MM.1S (cell line): ENCODE data around the gene MRPL28.

Experiments used
- DNase-seq: peaks from one replicate; pipeline ENCODE4 v3.0.0-alpha.2; 2015
- H2AFZ ChIP-seq: fragments of 300-600 bp; sonication (generic); 2 replicates; pipeline ENCODE4 v1.6.0; 2016; ENCODE audit warnings: antibody characterized with exemption, low read length
- H3F3A ChIP-seq: fragments of 300-600 bp; sonication (generic); 2 replicates; pipeline ENCODE4 v1.6.1; 2016; ENCODE audit warnings: mild to moderate bottlenecking, antibody characterized with exemption, low read length, moderate library complexity, mixed read lengths; ENCODE audit not compliant: insufficient read depth
- H3K27ac ChIP-seq: fragments of 300-600 bp; sonication (generic); 2 replicates; pipeline ENCODE4 v1.5.1; 2016; ENCODE audit warnings: mild to moderate bottlenecking, low read length
- H3K27me3 ChIP-seq: fragments of 300-600 bp; sonication (generic); replicated peaks from 2 replicates; pipeline ENCODE4 v1.6.0; 2016; ENCODE audit warnings: low read length; ENCODE audit not compliant: insufficient read depth
- H3K36me3 ChIP-seq: fragments of 300-600 bp; sonication (generic); replicated peaks from 2 replicates; pipeline ENCODE4 v1.6.1; 2016; ENCODE audit warnings: mild to moderate bottlenecking, low read length, mixed read lengths; ENCODE audit not compliant: insufficient read depth
- H3K4me1 ChIP-seq: fragments of 300-600 bp; sonication (generic); 2 replicates; pipeline ENCODE4 v1.6.1; 2016; ENCODE audit warnings: low read length, mixed read lengths
- H3K4me2 ChIP-seq: fragments of 300-600 bp; sonication (generic); 2 replicates; pipeline ENCODE4 v1.6.0; 2016; ENCODE audit warnings: low read depth, low read length
- H3K4me3 ChIP-seq: fragments of 300-600 bp; sonication (generic); 2 replicates; pipeline ENCODE4 v1.5.1; 2016; ENCODE audit warnings: low read length, mixed read lengths
- H3K79me2 ChIP-seq: fragments of 300-600 bp; sonication (generic); 2 replicates; pipeline ENCODE4 v1.6.1; 2016; ENCODE audit warnings: mixed run types, low read length, mixed read lengths
- H3K9ac ChIP-seq: fragments of 300-600 bp; sonication (generic); 2 replicates; pipeline ENCODE4 v1.6.1; 2016; ENCODE audit warnings: low read length, mixed read lengths
- H3K9me2 ChIP-seq: fragments of 300-600 bp; sonication (generic); replicated peaks from 2 replicates; pipeline ENCODE4 v1.6.1; 2016; ENCODE audit warnings: mild to moderate bottlenecking, low read length, mixed read lengths; ENCODE audit not compliant: insufficient read depth
- H3K9me3 ChIP-seq: fragments of 300-600 bp; sonication (generic); replicated peaks from 2 replicates; pipeline ENCODE4 v1.6.1; 2016; ENCODE audit warnings: mild to moderate bottlenecking, low read length, mixed read lengths; ENCODE audit not compliant: insufficient read depth
- H4K20me1 ChIP-seq: fragments of 300-600 bp; sonication (generic); 2 replicates; pipeline ENCODE4 v1.6.1; 2016; ENCODE audit warnings: mild to moderate bottlenecking, low read length, moderate library complexity, mixed read lengths; ENCODE audit not compliant: insufficient read depth
- EZH2 ChIP-seq: fragments of 300-600 bp; sonication (generic); optimal IDR thresholded peaks from 2 replicates; pipeline ENCODE3; 2017; ENCODE audit warnings: low read depth, mild to moderate bottlenecking, antibody characterized with exemption, low read length, mixed read lengths
- EZH2phosphoT487 ChIP-seq: fragments of 300-600 bp; sonication (generic); IDR thresholded peaks from 2 replicates; pipeline ENCODE4 v1.6.1; 2018; ENCODE audit warnings: antibody characterized with exemption, low read length
- TF ChIP-seq, protein P1 (sequence below): fragments of 300-600 bp; sonication (generic); IDR thresholded peaks from 2 replicates; pipeline ENCODE4 v1.5.1; 2016; ENCODE audit warnings: antibody characterized with exemption, low read length, mixed read lengths

MRPL28 gene

DNA sequence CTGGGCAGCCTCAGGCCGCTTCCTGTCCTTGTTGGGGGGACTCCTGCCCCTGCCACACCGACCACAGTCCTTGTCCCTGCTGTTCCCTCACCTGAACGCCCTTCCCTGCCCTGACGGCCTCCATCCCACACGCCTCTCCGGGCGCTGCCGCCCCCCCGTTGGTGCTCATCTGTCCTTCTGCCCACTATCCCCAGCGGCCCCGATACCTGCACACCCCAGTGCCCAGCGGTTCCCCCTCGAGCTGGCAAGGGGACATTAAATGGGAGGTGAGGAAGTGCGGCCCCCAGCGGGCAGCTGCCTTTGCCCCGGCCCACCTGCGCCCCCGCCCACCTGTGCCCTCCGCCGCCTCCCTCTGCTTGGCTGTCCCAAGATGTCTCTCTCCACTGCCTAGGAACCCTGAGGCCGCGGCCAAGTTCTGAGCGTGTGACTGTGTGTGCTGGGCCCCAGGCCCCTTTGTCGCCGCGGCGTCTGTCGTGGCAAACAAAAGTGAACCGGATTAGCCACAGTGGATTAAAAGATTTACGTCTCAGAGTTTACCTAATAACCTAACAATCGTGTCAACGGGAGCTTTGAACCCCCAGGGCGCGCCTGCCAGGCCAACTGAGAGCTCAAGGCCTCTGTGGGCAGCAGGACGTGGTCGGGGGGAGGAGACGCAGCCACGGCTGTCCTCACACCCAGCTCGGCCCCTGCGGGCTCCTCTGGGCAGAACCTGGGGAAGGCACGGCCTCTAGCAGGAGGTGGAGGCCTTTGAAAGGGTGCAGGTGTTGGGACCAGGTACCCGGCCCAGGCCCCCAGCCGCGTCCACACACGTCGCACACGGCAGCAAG is 10.3 kb downstream of the MRPL28 start:
- no peaks in the 10 kb centered on the region for H3K4me1 ChIP-seq
- H4K20me1 ChIP-seq = no peaks in the 10 kb centered on the region
- H3K4me2 ChIP-seq = no peak overlapping the region
- TF ChIP-seq, protein P1, sequence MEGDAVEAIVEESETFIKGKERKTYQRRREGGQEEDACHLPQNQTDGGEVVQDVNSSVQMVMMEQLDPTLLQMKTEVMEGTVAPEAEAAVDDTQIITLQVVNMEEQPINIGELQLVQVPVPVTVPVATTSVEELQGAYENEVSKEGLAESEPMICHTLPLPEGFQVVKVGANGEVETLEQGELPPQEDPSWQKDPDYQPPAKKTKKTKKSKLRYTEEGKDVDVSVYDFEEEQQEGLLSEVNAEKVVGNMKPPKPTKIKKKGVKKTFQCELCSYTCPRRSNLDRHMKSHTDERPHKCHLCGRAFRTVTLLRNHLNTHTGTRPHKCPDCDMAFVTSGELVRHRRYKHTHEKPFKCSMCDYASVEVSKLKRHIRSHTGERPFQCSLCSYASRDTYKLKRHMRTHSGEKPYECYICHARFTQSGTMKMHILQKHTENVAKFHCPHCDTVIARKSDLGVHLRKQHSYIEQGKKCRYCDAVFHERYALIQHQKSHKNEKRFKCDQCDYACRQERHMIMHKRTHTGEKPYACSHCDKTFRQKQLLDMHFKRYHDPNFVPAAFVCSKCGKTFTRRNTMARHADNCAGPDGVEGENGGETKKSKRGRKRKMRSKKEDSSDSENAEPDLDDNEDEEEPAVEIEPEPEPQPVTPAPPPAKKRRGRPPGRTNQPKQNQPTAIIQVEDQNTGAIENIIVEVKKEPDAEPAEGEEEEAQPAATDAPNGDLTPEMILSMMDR = no peak
- TF ChIP-seq EZH2phosphoT487 (no peak), EZH2 (no peak)
- no peaks in the 10 kb centered on the region for H3K9me2 ChIP-seq
- no peak overlapping the region for H3K27ac ChIP-seq
- H3K27me3 ChIP-seq = peaks cover 15% of the 10 kb centered on the region
- H3K4me3 ChIP-seq = no peak overlapping the region
- H3K9ac ChIP-seq = no peak overlapping the region
- H3F3A ChIP-seq = no peaks in the 10 kb centered on the region
- H3K79me2 ChIP-seq = no peaks in the 10 kb centered on the region
- no peaks in the 10 kb centered on the region for H3K9me3 ChIP-seq
- H3K36me3 ChIP-seq = no peaks in the 10 kb centered on the region
- DNase-seq = no peak
- H2AFZ ChIP-seq = no peak overlapping the region

DNA sequence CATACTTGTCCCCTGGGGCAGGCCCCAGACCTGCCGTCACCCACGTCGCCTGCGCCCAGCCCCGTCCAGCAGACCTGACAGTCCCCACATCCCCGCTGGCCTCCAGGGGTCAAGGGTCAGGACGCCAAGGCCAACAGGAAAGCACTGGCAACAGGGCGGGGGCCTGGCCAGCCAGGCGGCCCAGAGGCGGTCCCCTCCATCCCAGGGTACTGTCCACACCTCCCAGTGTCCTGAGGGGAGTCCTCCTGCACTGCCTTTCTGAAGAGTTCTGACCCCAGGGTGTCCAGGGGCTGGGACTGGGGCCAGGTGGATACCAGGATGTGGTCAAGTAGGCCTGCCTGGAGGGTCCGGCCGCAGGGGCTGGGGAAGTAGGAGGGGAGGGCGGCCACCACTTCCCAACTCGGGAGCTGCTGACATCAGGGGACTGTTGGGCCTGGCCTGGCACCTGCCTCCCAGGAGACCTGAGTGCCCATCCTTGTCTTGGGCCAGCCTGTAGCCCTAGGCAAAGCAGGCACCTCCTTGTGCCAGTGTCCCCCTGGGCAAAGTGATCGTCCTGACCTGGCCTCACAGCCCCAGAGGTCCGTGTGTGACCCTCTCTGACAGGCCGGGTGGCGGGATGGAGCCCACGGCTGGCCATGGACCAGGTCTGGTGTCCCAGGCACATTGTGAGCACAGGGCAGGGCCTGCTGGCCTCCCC is 11.1 kb downstream of the MRPL28 start:
- Histone ChIP-seq H3K79me2 (no peaks in the 10 kb centered on the region), H3K36me3 (no peaks in the 10 kb centered on the region), H3K9me2 (no peaks in the 10 kb centered on the region), H2AFZ (no peak overlapping the region), H3K27ac (no peak overlapping the region), H3K4me3 (no peak overlapping the region), H3F3A (no peaks in the 10 kb centered on the region), H3K4me1 (no peaks in the 10 kb centered on the region), H3K27me3 (peaks cover 15% of the 10 kb centered on the region), H4K20me1 (no peaks in the 10 kb centered on the region), H3K9ac (no peak overlapping the region), H3K9me3 (no peaks in the 10 kb centered on the region), H3K4me2 (no peak overlapping the region)
- no peak for DNase-seq
- TF ChIP-seq EZH2phosphoT487 = no peak
- TF ChIP-seq, protein P1 = no peak
- TF ChIP-seq EZH2 = no peak

DNA sequence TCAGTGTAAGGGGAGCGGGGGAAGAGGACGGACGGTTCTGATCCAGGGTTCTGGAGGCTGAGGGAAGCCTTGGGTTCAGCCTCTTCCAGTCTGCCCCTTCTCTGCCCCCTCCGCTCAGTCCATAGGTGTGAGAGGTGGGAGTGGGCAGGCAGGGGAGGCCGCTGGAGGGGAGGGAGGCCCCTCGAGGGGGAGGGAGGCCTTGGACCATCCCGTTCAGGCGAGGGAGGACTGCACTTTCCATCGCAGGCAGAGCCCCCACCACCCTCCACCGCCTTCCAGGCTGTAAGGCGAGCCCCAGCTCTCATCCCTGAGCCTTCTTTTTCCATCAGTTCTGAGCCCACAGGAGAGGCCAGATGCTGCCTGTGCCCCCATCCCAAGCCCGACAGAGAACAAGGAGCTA is 13.6 kb downstream of the MRPL28 start:
- H3K9me3 ChIP-seq = no peaks in the 10 kb centered on the region
- no peak overlapping the region for H3K27ac ChIP-seq
- H3K27me3 ChIP-seq = peaks cover 12% of the 10 kb centered on the region
- H3K9me2 ChIP-seq = no peaks in the 10 kb centered on the region
- H3F3A ChIP-seq = no peaks in the 10 kb centered on the region
- no peaks in the 10 kb centered on the region for H3K36me3 ChIP-seq
- H3K79me2 ChIP-seq = peaks cover 3% of the 10 kb centered on the region
- no peak overlapping the region for H3K4me2 ChIP-seq
- no peaks in the 10 kb centered on the region for H3K4me1 ChIP-seq
- no peak for DNase-seq
- H4K20me1 ChIP-seq = no peaks in the 10 kb centered on the region
- TF ChIP-seq EZH2 (no peak), EZH2phosphoT487 (no peak)
- TF ChIP-seq, protein P1 = no peak
- no peak overlapping the region for H3K4me3 ChIP-seq
- H2AFZ ChIP-seq = no peak overlapping the region
- no peak overlapping the region for H3K9ac ChIP-seq
